Parathyroid adenoma (tissue), 2 donors: ENCODE results near the gene DENND1B.

Experiments used
- H2AFZ ChIP-seq: fragments of 300-600 bp; sonication (generic); one replicate; pipeline ENCODE4 v1.7.0; 2017; ENCODE audit warnings: antibody characterized with exemption, mild to moderate bottlenecking
- H3K27ac ChIP-seq: fragments of 300-600 bp; sonication (generic); one replicate; pipeline ENCODE4 v1.7.0; 2017
- H3K27me3 ChIP-seq: fragments of 300-600 bp; sonication (generic); one replicate; pipeline ENCODE4 v1.7.0; 2017; ENCODE audit warnings: low read length; ENCODE audit not compliant: control insufficient read depth, insufficient read depth
- H3K36me3 ChIP-seq: fragments of 300-600 bp; sonication (generic); one replicate; pipeline ENCODE4 v1.7.0; 2017; ENCODE audit warnings: low read length; ENCODE audit not compliant: control insufficient read depth, insufficient read depth
- H3K4me1 ChIP-seq: fragments of 300-600 bp; sonication (generic); one replicate; pipeline ENCODE4 v1.7.0; 2017; ENCODE audit warnings: control low read depth
- H3K4me2 ChIP-seq: fragments of 300-600 bp; sonication (generic); one replicate; pipeline ENCODE4 v1.7.0; 2017; ENCODE audit warnings: low read length
- H3K4me3 ChIP-seq: fragments of 300-600 bp; sonication (generic); one replicate; pipeline ENCODE4 v1.7.0; 2017; ENCODE audit warnings: low read depth, low read length
- H3K79me2 ChIP-seq: fragments of 300-600 bp; sonication (generic); one replicate; pipeline ENCODE4 v1.7.0; 2017; ENCODE audit warnings: control low read depth
- H3K9ac ChIP-seq: fragments of 300-600 bp; sonication (generic); one replicate; pipeline ENCODE4 v1.7.0; 2017; ENCODE audit warnings: mild to moderate bottlenecking
- H3K9me3 ChIP-seq: fragments of 300-600 bp; sonication (generic); one replicate; pipeline ENCODE4 v1.7.0; 2017; ENCODE audit warnings: low read length; ENCODE audit not compliant: control insufficient read depth
- CTCF ChIP-seq: fragments of 300-600 bp; sonication (generic); IDR thresholded peaks from one replicate; pipeline ENCODE4 v1.7.0; 2017; ENCODE audit warnings: antibody characterized with exemption, mild to moderate bottlenecking
- donor health status: primary hyperparathyroidism.

DENND1B gene

GRCh38 chr1:197732187-197732586 lies 43.1 kb downstream of the DENND1B start:
- Histone ChIP-seq H3K27ac (no peak overlapping the region), H3K36me3 (no peaks in the 10 kb centered on the region), H3K9ac (no peak overlapping the region), H3K4me1 (no peaks in the 10 kb centered on the region), H3K9me3 (no peaks in the 10 kb centered on the region), H3K79me2 (no peaks in the 10 kb centered on the region), H3K4me2 (no peak overlapping the region), H3K27me3 (no peaks in the 10 kb centered on the region), H2AFZ (no peak overlapping the region), H3K4me3 (no peak overlapping the region)
- TF ChIP-seq CTCF = no peak

DNA sequence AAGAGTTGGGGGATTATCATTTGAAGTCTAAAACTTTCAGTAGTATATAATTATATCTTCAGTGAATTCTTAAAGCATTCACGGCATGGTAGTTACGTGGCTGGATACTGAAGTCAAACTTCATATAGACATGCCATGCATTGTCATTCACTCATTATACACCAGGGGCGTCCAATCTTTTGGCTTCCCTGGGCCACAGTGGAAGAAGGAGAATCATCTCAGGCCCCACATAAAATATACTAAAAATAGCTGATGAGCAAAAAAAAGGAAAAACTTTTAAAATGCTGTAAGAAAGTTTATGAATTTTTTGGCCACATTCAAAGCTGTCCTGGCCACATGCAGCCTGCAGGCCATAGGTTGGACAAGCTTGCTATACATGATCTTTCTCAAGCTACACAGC lies 43.8 kb downstream of the DENND1B start:
- H3K79me2 ChIP-seq = no peaks in the 10 kb centered on the region
- no peaks in the 10 kb centered on the region for H3K36me3 ChIP-seq
- H3K4me2 ChIP-seq = no peak overlapping the region
- H3K9ac ChIP-seq = no peak overlapping the region
- no peak overlapping the region for H3K4me3 ChIP-seq
- no peaks in the 10 kb centered on the region for H3K27me3 ChIP-seq
- TF ChIP-seq CTCF = no peak
- no peaks in the 10 kb centered on the region for H3K4me1 ChIP-seq
- no peaks in the 10 kb centered on the region for H3K9me3 ChIP-seq
- H3K27ac ChIP-seq = no peak overlapping the region
- no peak overlapping the region for H2AFZ ChIP-seq

GRCh38 chr1:197725976-197726375 lies 49.3 kb downstream of the DENND1B start:
- no peaks in the 10 kb centered on the region for H3K79me2 ChIP-seq
- H3K4me3 ChIP-seq = no peak overlapping the region
- no peak overlapping the region for H3K9ac ChIP-seq
- no peaks in the 10 kb centered on the region for H3K4me1 ChIP-seq
- no peaks in the 10 kb centered on the region for H3K27me3 ChIP-seq
- H3K27ac ChIP-seq = no peak overlapping the region
- no peak overlapping the region for H3K4me2 ChIP-seq
- no peaks in the 10 kb centered on the region for H3K9me3 ChIP-seq
- no peak overlapping the region for H2AFZ ChIP-seq
- no peaks in the 10 kb centered on the region for H3K36me3 ChIP-seq
- TF ChIP-seq CTCF = no peak

GRCh38 chr1:197725044-197725443 lies 50.2 kb downstream of the DENND1B start:
- no peaks in the 10 kb centered on the region for H3K27me3 ChIP-seq
- no peak overlapping the region for H3K27ac ChIP-seq
- no peaks in the 10 kb centered on the region for H3K9me3 ChIP-seq
- no peak overlapping the region for H3K4me2 ChIP-seq
- H2AFZ ChIP-seq = no peak overlapping the region
- TF ChIP-seq CTCF = no peak
- H3K9ac ChIP-seq = no peak overlapping the region
- H3K4me1 ChIP-seq = no peaks in the 10 kb centered on the region
- no peaks in the 10 kb centered on the region for H3K79me2 ChIP-seq
- no peak overlapping the region for H3K4me3 ChIP-seq
- no peaks in the 10 kb centered on the region for H3K36me3 ChIP-seq

GRCh38 chr1:197715806-197716205 lies 59.5 kb downstream of the DENND1B start:
- no peaks in the 10 kb centered on the region for H3K79me2 ChIP-seq
- H3K4me3 ChIP-seq = no peak overlapping the region
- H3K36me3 ChIP-seq = no peaks in the 10 kb centered on the region
- no peak for TF ChIP-seq CTCF
- H3K4me1 ChIP-seq = no peaks in the 10 kb centered on the region
- no peak overlapping the region for H2AFZ ChIP-seq
- H3K9me3 ChIP-seq = no peaks in the 10 kb centered on the region
- H3K9ac ChIP-seq = no peak overlapping the region
- H3K27ac ChIP-seq = no peak overlapping the region
- H3K4me2 ChIP-seq = no peak overlapping the region
- H3K27me3 ChIP-seq = no peaks in the 10 kb centered on the region
